ENCODE results near the gene ZFR2.

Gene ZFR2

DNA sequence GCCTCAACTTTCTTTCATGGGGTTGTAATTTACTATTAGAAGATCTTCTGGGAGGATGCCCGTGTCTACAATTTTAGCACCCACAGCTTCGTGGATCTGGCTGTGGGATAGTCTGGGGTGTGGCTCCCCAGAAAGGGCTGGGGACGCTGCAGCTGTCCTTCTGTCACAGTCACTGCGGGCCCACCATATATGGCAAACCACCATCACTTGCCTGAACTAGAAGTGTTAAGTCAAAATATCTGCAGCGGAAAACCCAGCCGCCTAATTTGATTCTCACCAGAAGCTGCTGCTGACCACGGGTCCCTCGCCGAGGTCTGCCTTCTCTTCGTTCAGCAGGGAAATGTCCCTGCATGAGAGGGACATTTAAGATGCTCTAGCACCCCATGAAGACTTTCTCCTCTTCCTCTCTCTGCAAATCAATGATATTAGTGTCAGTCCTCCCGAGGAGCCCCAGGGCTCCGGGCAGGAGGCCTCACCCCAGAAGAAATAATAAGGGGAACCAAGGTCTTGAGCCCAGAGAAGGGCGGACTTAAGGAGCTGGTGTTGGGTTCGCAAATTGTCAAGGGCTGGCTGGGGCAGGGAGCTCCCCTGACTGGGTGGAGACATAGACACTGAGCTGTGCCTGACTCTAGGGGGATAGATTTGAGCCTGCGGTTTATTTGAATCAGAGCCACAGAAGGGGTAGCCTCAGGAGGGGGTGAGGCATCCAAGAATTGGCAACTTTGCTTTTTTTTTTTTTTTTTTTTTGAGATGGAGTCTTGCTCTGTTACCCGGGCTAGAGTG, 79.7 kb downstream of the ZFR2 start:
- DNase-seq (ENCODE audit: low spot score), result no peak

DNA sequence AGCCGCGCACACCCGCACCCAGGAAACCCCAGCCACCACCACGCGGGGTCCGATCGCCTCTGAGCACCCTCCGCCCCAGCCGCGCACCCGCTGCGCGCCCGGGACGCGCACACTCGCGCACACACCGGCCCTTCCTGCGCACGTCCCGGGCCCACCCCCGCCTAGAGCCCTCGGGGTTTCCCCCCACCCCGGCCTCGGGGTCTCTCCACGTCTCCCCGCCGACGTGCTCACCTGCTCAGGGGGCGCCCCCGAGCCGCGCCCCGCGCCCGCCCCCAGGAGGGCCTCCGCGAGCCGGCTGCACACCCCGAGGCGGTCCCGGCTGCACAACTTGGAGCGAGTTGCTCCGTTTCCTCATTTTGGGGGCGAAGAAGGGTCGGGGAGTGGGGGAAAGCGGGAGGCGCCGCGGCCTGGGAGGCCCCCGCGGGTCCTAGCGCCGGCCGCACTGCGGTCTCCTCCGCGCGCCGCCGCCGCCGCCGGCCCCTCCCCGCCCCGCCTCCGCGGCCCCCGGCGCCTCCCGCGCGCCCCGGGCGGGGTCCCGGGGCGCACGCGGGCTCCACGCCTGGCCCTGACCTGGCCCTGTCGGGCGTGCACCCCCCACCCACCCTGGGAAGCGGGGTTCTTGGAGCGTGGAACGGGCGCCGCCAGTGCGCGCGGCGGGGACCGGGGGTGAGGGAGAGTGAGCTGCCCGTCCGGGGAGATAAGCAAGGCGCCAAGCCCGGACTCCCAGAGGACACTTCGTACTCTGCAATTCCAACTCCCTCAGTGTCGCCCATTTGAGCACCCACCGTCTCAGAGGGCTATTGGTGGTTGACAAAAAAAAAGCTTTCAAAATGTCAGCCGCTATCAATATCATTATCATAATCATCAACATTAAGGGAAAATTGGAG, 82.7 kb downstream of the ZFR2 start, which contains the start of gene MATK:
Gene MATK (minus strand): TSS at position 444 of the 887 bp plus-strand sequence. CDS start 1,246 bp downstream, outside the sequence.
- no peak for DNase-seq (ENCODE audit: low spot score)

DNA sequence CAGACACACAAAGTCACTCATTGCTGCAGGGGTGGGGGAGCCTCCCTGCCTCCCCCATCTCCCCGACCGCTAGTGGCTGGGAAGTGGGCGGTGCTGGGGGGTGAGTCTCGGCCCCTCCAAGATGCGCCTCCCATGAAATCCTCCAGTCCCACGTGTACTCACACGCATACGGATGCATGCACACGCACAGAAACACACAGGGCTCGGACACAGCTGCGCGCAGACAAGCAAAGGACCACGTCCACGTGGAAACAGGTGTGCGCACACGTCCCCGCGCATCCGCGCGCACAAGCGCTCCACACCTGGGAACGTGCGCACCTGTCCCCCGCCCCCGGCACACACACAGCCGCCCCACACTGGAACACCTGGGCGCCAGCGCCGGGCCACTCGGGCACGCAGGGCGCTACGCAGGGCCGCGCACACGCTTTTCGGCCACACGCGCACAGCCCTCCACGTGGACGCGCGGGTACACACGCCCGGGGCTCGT, 83.3 kb downstream of the ZFR2 start:
- no peak for DNase-seq (ENCODE audit: low spot score)

DNA sequence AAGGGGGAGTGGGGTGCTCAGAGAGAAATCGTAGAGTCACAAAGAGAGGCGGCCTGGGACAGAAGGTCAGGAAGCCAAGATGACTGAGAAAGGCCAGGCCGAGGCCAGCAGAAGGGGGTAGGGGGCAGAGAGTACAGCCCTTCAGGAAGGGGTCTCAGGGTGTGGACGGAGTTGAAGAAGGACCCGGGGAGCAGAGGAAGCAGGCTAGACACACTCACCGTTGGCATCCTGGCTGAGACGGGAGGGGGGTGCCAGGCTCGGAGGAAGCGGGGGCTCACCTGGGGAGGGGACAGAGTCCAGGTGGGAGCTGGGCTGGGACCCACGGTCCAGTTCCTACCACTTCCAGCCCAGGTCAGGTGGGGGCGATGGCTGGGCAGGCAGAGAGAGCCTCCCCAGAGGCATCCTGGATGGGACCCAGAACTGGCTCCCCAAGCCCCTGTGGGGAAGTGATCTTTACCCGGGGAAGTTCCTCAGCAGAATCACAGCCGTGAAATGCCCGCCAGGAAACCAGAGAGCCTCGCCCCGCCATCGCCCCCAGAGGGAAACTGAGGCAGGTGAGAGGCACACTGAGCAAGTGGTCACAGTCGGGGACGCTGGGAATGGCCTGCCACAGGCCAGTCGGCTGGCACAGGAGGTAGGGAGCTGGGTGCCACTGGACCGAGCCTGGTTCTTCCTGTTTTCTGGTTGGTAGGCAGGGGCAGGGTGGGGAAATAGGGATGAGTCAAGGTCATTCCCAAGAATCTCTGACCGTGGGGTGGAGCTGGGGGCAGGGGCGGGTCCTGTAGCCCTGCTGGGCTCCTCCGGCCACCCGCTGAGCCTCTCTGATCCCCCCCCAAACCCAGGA, 84.0 kb downstream of the ZFR2 start:
- no peak for DNase-seq (ENCODE audit: low spot score)

DNA sequence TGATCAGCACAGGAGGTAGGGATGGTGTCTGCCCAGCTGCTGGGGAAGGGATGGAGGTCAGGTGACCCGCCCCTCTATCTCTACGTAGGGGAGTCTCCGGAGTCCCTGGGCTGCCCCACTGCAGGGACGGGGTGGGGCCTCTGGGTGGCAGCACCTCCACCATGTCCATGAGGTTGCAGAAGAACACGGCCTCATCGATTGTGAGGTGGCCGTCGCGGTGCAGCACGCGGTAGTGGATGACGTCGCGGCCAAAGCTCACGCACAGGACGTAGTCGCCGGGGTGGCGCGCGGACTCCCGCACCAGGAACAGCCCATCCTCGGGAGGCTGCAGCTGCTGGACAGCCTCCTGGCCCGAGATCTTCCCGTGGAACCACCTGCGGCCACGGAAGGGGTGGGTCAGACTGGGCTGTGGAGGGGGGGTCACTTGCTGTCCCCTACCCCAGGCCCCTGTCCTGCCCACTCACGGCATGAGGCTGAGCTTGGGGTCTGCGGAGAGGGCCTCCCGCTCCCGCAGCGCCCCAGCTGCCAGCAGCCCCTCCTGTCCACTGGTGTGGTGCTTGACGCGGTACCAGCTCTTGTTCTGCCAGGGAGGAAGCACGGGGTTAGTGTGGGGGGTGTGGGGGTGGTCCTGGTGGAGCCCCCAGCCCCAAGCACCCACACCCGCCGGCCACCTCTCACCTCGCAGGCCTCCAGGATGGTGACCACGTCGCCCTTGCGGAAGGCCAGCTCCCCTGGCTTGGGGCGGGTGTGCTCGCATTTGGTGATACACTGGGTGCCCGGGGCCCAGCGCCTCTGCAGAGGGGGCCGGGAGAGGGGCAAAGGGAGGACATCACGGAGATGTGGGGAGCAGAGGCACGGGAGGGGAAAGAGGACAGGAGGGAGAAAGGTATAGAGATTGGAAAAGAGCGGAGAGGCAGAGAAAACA, 84.9 kb downstream of the ZFR2 start:
- DNase-seq (ENCODE audit: low spot score), result no peak

DNA sequence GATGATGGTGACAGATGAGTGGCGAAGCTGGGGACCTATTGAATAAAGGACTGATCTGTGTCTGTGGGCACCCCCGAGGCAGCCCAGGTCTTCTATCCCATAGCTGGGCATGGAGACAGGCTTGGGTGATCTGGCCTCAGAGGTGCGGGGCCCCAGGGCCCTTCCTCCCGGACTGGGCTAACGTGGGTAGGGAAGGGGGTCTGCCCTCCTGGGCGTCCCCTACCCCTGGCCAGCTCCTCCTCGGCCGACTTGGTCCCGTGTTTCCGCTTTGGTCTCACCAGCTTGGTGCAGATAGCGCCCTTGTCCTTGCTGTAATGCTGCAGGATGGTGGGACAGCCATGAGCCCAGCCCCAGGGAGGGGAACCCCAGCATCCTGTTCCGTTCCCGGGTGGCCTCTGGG, 85.9 kb downstream of the ZFR2 start:
- no peak for DNase-seq (ENCODE audit: low spot score)

DNA sequence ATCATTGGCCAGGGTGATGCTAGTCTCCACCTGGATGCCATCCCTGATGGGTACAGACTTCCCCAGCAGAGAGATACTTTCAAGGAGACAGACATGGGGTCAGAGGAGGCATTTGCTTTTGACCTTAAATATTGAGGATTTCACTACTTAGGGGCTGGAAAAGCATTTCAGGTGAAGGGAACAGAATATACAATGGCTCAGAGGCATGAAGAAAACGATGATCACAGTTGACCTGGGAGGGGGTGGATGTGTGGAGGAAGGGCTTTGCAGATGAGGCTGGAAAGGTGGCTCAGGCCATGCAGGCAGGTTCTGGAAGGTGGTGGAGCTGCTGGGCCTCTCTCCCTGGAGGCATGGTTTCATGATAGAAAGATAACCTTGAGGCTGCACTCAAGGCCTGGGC, 86.5 kb downstream of the ZFR2 start:
- no peak for DNase-seq (ENCODE audit: low spot score)

DNA sequence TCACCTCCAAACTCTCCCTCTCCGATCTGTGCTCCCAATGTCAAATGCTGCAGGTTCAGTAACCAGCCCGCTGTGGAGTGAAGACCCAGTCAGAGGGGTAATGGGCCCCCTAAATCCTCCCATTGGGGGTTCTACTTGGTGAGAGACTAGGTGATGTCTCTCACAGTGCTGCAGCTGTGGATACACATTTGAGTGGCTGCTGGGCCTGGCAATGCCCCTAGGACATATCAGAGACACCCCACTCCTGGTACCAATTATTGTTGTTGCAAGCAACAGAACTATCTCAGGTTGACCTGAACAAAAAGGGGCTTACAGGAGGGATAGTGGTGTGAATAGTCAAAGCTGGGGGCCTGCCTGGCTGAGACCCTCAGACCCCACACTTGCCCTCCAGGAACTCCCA, 87.2 kb downstream of the ZFR2 start:
- DNase-seq (ENCODE audit: low spot score), result no peak

DNA sequence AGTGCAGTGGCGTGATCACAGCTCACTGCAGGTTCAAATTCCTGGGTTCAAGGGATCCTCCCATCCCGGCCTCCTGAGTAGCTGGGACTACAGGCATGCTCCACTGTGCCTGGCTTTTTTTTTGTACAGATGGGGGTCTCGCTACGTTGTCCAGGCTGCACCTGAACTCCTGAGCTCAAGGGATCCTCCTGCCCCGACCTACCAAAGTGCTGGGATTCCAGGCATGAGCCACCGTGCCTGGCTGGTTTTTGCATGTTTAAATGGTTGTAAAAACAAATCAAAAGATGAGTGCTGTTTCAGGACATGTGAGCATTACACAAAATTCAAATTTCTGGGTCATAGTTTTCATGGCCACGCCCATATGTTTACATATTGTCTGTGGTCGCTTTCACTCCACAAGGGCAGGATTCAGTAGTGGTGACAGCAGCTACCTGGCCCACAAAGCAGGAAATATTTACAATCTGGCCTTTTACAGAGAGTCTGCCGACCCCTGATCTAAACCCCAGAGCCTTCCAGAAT, 88.0 kb downstream of the ZFR2 start:
- DNase-seq (ENCODE audit: low spot score), result no peak

DNA sequence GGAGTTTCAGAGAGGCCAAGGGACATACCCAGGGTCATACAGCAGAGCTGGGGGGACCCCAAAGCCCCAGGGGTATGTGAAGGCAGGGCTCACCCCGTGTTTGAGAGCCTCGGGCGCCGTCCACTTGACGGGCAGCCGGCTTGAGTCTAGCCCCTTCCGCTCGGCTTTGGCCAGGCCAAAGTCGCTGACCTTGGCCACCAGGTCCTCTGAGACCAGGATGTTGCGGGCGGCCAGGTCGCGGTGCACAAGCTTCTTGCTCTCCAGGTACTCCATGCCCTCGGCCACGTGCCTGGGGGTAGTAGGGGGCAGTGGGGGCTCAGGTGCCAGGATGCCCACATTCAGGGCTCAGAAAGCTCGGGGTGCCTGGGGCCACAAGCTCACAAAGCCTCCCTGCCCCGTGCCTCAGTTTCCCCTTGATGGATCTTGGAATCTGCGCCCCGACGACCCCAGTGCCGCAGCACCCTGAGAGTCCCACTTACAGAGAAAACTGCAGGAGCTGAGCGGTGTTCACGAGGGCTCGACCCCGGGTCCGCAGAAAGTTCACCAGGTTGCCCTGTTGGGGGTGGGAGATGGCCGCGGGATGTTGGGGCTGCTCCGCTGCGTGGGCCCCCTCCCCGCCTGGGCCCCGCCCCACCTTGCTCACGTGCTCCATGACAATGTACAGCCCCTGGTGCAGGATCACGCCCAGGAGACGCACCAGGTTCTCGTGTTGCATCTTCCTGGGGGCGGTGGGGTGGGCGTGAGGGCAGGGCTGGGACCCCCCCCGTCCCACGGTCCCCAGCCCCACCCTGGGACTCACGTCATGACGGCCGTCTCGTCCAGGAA, 89.7 kb downstream of the ZFR2 start:
- no peak for DNase-seq (ENCODE audit: low spot score)

DNA sequence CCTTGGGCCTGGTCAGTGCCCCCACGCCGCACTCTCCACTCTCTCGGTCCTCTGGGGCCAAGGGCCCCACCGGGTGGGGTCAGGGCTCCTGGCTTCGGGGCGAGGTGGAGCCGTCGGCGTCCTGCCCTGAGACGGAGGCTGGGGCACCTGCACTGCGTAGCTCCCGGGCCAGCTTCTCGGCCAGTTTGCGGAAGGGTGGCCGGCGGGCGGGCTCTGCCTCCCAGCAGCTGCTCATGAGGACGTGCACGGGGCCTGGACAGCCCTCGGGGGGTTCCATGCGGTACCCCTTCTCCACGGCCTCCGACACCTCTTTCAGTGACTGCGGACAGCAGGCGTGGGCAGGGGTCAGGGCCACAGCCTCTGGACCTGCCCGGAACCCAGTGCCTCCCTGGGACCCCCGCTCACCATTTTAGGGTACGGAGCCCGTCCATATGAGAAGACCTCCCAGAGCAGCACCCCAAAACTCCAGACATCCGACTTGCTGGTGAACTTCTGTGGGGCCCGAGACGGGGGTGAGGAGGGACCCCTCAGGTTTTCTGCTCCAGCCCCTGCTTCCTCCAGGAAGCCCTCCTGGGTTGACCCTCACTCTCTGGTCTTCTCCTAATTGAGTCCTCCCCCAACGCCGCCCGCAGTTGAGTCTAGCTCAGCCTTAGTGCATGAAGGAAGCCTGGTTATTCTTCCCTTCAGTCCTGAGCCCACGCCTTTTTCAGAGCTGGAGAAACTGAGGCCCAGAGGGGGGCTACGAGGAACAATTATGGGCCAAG, 90.6 kb downstream of the ZFR2 start:
- DNase-seq (ENCODE audit: low spot score), result no peak

DNA sequence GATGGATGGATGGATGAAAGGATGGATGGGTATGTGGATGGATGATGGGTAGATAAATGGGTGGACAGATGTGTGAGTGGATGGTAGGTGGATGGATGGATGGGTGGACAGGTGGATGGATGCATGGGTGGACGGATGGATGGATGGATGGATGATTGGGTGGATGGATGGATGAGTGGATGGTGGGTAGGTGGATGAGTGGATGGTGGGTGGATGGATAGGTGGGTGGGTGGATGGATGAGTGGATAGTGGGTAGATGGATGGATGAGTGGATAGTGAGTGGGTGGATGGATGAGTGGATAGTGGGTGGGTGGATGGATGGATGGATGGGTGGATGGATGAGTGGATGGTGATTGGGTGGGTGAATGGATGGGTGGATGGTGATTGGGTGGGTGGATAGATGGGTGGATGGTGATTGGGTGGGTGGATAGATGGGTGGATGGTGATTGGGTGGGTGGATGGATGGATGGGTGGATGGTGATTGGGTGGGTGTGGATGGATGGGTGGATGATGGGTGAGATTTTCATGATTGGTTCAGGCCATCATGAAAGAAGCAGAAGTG, 92.3 kb downstream of the ZFR2 start:
- DNase-seq (ENCODE audit: low spot score), result no peak

DNA sequence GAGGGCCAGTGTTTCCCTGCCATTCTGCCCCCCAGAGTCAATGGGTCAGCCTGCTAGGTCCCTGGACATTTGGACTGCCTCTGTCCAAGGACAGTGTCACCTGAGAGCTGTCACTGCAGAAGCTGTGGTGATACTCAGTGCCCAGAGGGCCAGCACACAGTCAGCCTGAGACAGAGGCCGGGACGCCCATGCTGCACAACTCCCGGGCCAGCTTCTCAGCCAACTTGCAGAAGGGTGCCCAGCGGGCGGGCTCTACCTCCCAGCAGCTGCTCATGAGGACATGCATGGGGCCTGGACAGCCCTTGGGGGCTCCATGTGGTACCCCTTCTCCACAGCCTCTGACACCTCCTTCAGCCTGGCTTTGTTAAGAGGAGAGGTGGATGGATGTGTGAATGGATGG, 93.0 kb downstream of the ZFR2 start:
- DNase-seq (ENCODE audit: low spot score), result no peak

DNA sequence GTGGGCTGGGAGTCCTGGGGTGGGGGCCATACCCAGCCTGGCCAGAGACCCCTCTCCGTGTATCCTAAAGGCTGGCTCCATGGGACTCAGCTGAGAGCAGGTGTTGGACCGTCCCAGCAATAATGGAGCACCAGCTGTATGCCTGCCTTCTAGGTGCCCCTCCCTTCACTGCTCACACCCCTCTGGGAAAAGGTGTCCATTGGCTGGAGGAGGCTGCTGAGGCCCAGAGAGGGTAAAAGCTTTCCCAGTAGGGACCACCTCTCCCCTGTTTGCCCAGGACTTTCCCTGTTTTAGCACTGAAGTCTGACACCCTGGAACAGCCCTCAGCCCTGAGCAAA, 93.5 kb downstream of the ZFR2 start:
- no peak for DNase-seq (ENCODE audit: low spot score)

DNA sequence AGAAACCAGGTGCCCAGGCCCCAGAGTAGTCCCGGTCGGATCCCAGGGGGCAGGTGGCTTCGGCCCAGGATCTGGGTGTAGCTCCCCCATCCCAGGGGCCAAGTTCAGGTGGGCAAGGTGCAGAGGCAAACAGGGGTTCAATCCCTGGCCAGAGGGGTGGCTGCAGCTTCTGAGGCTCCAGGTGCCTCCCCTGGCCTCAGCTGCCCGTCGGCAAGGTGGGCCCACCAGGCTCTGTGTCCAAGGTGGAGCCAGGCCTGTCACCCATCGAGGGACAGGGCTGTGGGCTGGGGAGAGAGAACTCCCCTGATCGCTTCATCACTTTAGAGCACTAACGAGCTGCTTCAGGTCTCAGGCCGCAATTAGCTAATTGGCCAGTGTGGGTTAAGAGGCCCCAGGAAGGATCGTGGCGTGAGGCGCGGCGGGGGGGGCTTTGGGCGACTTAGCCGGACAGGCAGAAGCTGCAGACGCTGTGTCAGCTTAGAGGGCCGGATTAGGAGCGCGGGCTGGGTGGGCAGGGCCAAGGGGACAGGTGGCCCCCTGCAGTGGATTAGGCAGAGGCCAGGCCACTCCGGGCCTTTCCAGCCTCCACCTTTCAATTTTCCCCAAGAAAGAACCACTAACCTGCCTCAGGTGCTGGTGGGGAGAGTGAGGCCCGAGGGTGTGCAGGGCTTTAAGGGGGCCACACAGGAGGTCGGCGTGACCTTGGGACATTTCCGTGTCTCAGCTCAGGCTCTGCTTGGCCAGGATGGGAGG, 94.0 kb downstream of the ZFR2 start:
- no peak for DNase-seq (ENCODE audit: low spot score)

DNA sequence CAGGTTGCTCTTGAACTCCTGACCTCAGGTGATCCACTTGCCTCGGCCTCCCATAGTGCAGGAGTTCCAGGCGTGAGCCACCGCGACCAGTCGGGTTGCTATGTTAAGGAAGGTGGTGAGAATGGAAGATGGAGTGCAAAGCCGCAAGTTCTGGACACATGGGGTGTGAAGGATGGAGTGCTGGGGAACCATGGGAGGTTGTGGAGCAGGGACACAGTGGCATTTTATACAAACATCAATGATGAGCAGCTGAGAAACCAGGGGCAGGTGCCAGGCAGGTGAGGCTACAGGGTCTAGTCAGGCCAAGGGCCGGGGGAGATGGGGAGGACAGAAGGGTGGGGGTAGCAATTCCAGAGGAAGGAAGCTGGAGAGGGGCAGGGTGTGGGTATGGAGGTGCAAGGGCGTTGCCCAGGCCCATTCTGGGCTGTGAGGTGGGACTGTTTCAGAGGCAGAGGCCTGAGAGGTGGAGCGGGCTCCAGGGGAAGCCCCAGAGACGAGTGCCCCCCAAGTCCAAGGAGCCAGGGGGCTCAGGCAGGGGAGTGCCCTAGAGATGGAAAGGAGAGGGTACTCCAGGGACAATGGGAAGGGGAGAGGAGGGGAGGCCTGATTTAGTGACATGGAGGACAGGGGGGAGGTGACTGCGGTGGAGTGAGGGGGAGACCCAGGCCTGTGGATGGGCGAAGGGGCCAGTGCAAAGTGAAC, 94.9 kb downstream of the ZFR2 start:
- no peak for DNase-seq (ENCODE audit: low spot score)

DNA sequence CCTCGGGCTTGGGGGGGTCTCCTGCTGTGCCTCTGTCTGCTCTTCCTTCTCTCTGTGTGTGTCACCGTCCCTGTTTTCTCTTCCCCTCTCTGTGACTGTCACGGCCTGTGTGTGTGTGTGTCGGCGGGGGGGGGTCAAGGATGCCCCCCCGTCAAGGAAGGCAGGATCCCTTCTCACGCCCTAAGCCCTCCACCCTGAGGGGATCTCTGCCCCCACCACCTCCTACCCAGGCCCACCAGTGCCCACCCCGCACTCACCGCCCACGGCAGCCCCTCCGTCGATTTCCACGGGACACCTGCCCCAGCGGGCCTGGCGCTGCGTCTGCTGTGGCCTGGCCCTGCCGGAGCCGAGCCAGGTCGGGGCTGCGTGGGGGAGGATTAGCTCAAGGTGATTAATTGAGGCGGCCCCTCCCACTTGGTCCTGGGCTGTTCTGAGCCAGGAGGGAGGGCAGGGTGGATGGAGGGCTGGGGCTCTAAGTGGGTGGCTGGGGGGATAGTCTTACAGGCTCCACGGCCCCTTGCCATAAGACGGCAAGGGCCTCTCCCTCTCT, 96.9 kb downstream of the ZFR2 start, which contains the start of gene RAX2:
Gene RAX2 (minus strand): TSS at position 323 of the 550 bp plus-strand sequence. CDS start 486 bp downstream, outside the sequence.
- DNase-seq (ENCODE audit: low spot score), result no peak

Measured in CD4-positive, alpha-beta T cell treated with Interleukin-6 at 100 ng/mL for 8 hours (primary cell).